Measurements from ENCODE around the gene SOD1. TPM values are rescaled to one million over a fixed set of nuclear protein-coding genes. Genes with fewer than 3 reads are reported as not detected.
"Not testable (repeated sequence)": the region's sequence is repeated elsewhere in the genome, so short reads cannot be mapped to it uniquely, and the experiment has no call there.

Gene SOD1
- total RNA-seq, 1 experiment from 2014 or later, result 275 TPM

- Histone ChIP-seq H3K9me3 (ENCODE audit: low read length) (no peaks in the 10 kb centered on the region), H3K9me2 (replicated peaks; ENCODE audit: insufficient read depth, low read length) (no peaks in the 10 kb centered on the region), H2AFZ (ENCODE audit: low read length) (no peak overlapping the region), H3K79me2 (ENCODE audit: low read length) (peaks cover 49% of the 10 kb centered on the region), H3K36me3 (ENCODE audit: insufficient read depth, low read length) (peaks cover 22% of the 10 kb centered on the region), H3K9ac (ENCODE audit: low read length) (peak overlapping the region; percentile 82), H3K4me1 (ENCODE audit: low read length) (peaks cover 51% of the 10 kb centered on the region), H3K27ac (ENCODE audit: low read length) (peak overlapping the region; percentile 71), H4K20me1 (ENCODE audit: insufficient read depth, low read depth, low read length) (peaks cover 33% of the 10 kb centered on the region), H3K4me2 (ENCODE audit: low read depth, low read length, poor library complexity, severe bottlenecking) (peak overlapping the region; percentile 96), H3K4me3 (ENCODE audit: low read length) (peak overlapping the region; percentile 97), H3K27me3 (ENCODE audit: low read length) (no peaks in the 10 kb centered on the region)
- DNase-seq, result peak; percentile 67
Measured at GRCh38 chr21:31660259-31660565, 719 bp downstream of the SOD1 start.

DNA sequence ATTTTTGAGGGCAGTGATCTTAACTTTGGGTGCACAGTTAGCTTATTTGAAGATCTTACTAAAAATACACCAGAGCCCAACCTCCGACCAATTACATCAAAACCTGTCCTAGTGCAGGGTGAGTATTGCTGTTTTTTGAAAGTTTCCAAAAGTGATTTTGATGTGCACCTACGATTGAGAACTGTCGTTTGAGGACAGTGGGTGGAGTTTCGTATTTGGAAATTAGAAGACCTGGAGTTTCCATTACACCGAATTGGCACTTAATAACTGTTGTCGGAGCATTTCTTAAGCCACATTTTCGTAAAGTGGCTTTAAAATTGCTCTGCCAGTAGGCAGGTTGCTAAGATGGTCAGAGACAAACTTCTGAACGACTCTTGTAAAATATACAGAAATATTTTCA, 1.1 kb downstream of the SOD1 start:
- Histone ChIP-seq H3K27ac (ENCODE audit: low read length) (peak overlapping the region; percentile 71), H3K4me3 (ENCODE audit: low read length) (peak overlapping the region; percentile 97), H3K4me1 (ENCODE audit: low read length) (peaks cover 55% of the 10 kb centered on the region), H3K27me3 (ENCODE audit: low read length) (no peaks in the 10 kb centered on the region), H3K9me3 (ENCODE audit: low read length) (no peaks in the 10 kb centered on the region), H4K20me1 (ENCODE audit: insufficient read depth, low read depth, low read length) (peaks cover 36% of the 10 kb centered on the region), H3K9ac (ENCODE audit: low read length) (peak overlapping the region; percentile 82), H2AFZ (ENCODE audit: low read length) (no peak overlapping the region), H3K36me3 (ENCODE audit: insufficient read depth, low read length) (peaks cover 25% of the 10 kb centered on the region), H3K4me2 (ENCODE audit: low read depth, low read length, poor library complexity, severe bottlenecking) (peak overlapping the region; percentile 96), H3K79me2 (ENCODE audit: low read length) (peaks cover 53% of the 10 kb centered on the region), H3K9me2 (replicated peaks; ENCODE audit: insufficient read depth, low read length) (no peaks in the 10 kb centered on the region)
- no peak for DNase-seq

DNA sequence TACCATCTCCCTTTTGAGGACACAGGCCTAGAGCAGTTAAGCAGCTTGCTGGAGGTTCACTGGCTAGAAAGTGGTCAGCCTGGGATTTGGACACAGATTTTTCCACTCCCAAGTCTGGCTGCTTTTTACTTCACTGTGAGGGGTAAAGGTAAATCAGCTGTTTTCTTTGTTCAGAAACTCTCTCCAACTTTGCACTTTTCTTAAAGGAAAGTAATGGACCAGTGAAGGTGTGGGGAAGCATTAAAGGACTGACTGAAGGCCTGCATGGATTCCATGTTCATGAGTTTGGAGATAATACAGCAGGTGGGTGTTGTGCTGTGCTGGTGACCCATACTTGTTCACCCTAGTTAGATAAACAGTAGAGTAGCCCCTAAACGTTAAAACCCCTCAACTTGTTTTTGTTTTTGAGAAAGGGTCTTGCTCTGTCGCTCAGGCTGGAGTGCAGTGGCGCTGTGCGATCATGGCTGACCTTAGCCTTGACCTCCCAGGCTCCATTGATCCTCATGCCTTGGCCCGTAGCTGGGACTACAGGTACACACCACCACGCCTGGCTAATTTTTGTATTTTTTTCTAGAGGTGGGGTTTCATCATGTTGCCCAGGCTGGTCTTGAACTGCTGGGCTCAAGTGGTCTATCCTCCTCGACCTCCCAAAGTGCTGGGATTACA, 4.2 kb downstream of the SOD1 start:
- peaks cover 38% of the 10 kb centered on the region for H4K20me1 ChIP-seq (ENCODE audit: insufficient read depth, low read depth, low read length)
- H3K9ac ChIP-seq (ENCODE audit: low read length), result no peak overlapping the region; the same call in 1 of the 2 replicates
- H3K9me2 ChIP-seq (replicated peaks; ENCODE audit: insufficient read depth, low read length), result no peaks in the 10 kb centered on the region
- H3K4me1 ChIP-seq (ENCODE audit: low read length), result peaks cover 80% of the 10 kb centered on the region
- H3K4me3 ChIP-seq (ENCODE audit: low read length), result no peak overlapping the region
- no peaks in the 10 kb centered on the region for H3K27me3 ChIP-seq (ENCODE audit: low read length)
- no peaks in the 10 kb centered on the region for H3K9me3 ChIP-seq (ENCODE audit: low read length)
- DNase-seq, result no peak
- peak overlapping the region; percentile 51 for H3K27ac ChIP-seq (ENCODE audit: low read length)
- H2AFZ ChIP-seq (ENCODE audit: low read length), result no peak overlapping the region
- peaks cover 51% of the 10 kb centered on the region for H3K36me3 ChIP-seq (ENCODE audit: insufficient read depth, low read length)
- peaks cover 57% of the 10 kb centered on the region for H3K79me2 ChIP-seq (ENCODE audit: low read length)
- H3K4me2 ChIP-seq (ENCODE audit: low read depth, low read length, poor library complexity, severe bottlenecking), result peak overlapping the region; percentile 24

- H3K4me2 ChIP-seq (ENCODE audit: low read depth, low read length, poor library complexity, severe bottlenecking), result peak overlapping the region; percentile 15
- no peak overlapping the region for H2AFZ ChIP-seq (ENCODE audit: low read length)
- no peak overlapping the region for H3K4me3 ChIP-seq (ENCODE audit: low read length)
- peaks cover 34% of the 10 kb centered on the region for H4K20me1 ChIP-seq (ENCODE audit: insufficient read depth, low read depth, low read length)
- H3K9me2 ChIP-seq (replicated peaks; ENCODE audit: insufficient read depth, low read length), result no peaks in the 10 kb centered on the region
- H3K9me3 ChIP-seq (ENCODE audit: low read length), result no peaks in the 10 kb centered on the region
- H3K79me2 ChIP-seq (ENCODE audit: low read length), result peaks cover 50% of the 10 kb centered on the region
- peak overlapping the region; percentile 38; the same call in 1 of the 2 replicates for H3K27ac ChIP-seq (ENCODE audit: low read length)
- no peak for DNase-seq
- no peaks in the 10 kb centered on the region for H3K27me3 ChIP-seq (ENCODE audit: low read length)
- peaks cover 62% of the 10 kb centered on the region for H3K36me3 ChIP-seq (ENCODE audit: insufficient read depth, low read length)
- no peak overlapping the region for H3K9ac ChIP-seq (ENCODE audit: low read length)
- peaks cover 84% of the 10 kb centered on the region for H3K4me1 ChIP-seq (ENCODE audit: low read length)
Measured at GRCh38 chr21:31665397-31665796, 5.9 kb downstream of the SOD1 start.

- peak overlapping the region; percentile 56 for H3K27ac ChIP-seq (ENCODE audit: low read length)
- not testable (repeated sequence) for H3K4me2 ChIP-seq (ENCODE audit: low read depth, low read length, poor library complexity, severe bottlenecking); H2AFZ ChIP-seq (ENCODE audit: low read length); H3K9me2 ChIP-seq (replicated peaks; ENCODE audit: insufficient read depth, low read length); H3K9ac ChIP-seq (ENCODE audit: low read length); H3K9me3 ChIP-seq (ENCODE audit: low read length); H3K27me3 ChIP-seq (ENCODE audit: low read length); H3K4me3 ChIP-seq (ENCODE audit: low read length); DNase-seq
- H3K36me3 ChIP-seq (ENCODE audit: insufficient read depth, low read length), result peaks cover 62% of the 10 kb centered on the region
- peaks cover 30% of the 10 kb centered on the region for H4K20me1 ChIP-seq (ENCODE audit: insufficient read depth, low read depth, low read length)
- H3K79me2 ChIP-seq (ENCODE audit: low read length), result peaks cover 45% of the 10 kb centered on the region
- H3K4me1 ChIP-seq (ENCODE audit: low read length), result peaks cover 81% of the 10 kb centered on the region
Measured at GRCh38 chr21:31665869-31666268, 6.4 kb downstream of the SOD1 start.

DNA sequence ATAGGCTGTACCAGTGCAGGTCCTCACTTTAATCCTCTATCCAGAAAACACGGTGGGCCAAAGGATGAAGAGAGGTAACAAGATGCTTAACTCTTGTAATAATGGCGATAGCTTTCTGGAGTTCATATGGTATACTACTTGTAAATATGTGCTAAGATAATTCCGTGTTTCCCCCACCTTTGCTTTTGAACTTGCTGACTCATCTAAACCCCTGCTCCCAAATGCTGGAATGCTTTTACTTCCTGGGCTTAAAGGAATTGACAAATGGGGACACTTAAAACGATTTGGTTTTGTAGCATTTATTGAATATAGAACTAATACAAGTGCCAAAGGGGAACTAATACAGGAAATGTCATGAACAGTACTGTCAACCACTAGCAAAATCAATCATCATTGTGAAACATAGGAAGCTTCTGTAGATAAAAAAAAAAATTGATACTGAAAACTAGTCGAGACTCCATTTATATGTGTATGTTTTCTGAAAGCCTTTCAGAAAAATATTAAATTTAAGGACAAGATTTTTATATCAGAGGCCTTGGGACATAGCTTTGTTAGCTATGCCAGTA, 7.0 kb downstream of the SOD1 start:
- Histone ChIP-seq H2AFZ (ENCODE audit: low read length) (no peak overlapping the region), H3K9ac (ENCODE audit: low read length) (no peak overlapping the region), H3K4me1 (ENCODE audit: low read length) (peaks cover 74% of the 10 kb centered on the region), H3K27ac (ENCODE audit: low read length) (peak overlapping the region; percentile 56), H3K4me2 (ENCODE audit: low read depth, low read length, poor library complexity, severe bottlenecking) (no peak overlapping the region), H4K20me1 (ENCODE audit: insufficient read depth, low read depth, low read length) (peaks cover 23% of the 10 kb centered on the region), H3K79me2 (ENCODE audit: low read length) (peaks cover 38% of the 10 kb centered on the region), H3K9me2 (replicated peaks; ENCODE audit: insufficient read depth, low read length) (no peaks in the 10 kb centered on the region), H3K4me3 (ENCODE audit: low read length) (no peak overlapping the region), H3K9me3 (ENCODE audit: low read length) (no peaks in the 10 kb centered on the region), H3K27me3 (ENCODE audit: low read length) (no peaks in the 10 kb centered on the region), H3K36me3 (ENCODE audit: insufficient read depth, low read length) (peaks cover 60% of the 10 kb centered on the region)
- DNase-seq, result no peak

GRCh38 chr21:31667132-31667531, 7.6 kb downstream of the SOD1 start:
- H3K79me2 ChIP-seq (ENCODE audit: low read length), result peaks cover 32% of the 10 kb centered on the region
- peaks cover 68% of the 10 kb centered on the region for H3K4me1 ChIP-seq (ENCODE audit: low read length)
- no peak overlapping the region for H3K4me2 ChIP-seq (ENCODE audit: low read depth, low read length, poor library complexity, severe bottlenecking)
- H4K20me1 ChIP-seq (ENCODE audit: insufficient read depth, low read depth, low read length), result peaks cover 17% of the 10 kb centered on the region
- H3K9me3 ChIP-seq (ENCODE audit: low read length), result no peaks in the 10 kb centered on the region
- no peak overlapping the region for H3K9ac ChIP-seq (ENCODE audit: low read length)
- H3K27ac ChIP-seq (ENCODE audit: low read length), result peak overlapping the region; percentile 56
- no peak overlapping the region for H3K4me3 ChIP-seq (ENCODE audit: low read length)
- no peak overlapping the region for H2AFZ ChIP-seq (ENCODE audit: low read length)
- no peak for DNase-seq
- peaks cover 54% of the 10 kb centered on the region for H3K36me3 ChIP-seq (ENCODE audit: insufficient read depth, low read length)
- H3K27me3 ChIP-seq (ENCODE audit: low read length), result no peaks in the 10 kb centered on the region
- H3K9me2 ChIP-seq (replicated peaks; ENCODE audit: insufficient read depth, low read length), result no peaks in the 10 kb centered on the region

DNA sequence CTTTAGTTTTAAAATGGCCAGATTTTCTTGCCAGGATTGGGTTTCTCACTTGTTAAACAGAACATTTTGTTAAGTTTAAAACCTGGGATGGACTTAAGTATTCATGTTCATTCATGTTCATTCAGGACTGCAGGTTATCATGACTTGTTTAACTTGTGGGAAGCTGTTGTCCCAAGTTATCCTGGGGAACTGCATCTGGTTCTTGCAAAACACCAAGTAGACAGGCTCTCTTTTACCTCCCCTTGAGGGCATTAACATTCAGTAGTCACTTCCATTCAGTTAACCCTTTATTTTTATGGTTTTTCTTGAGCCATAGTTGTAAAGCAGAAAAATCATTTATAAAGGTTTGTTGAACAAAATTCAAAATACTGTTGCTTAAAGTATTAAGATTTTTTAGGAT, 8.1 kb downstream of the SOD1 start:
- H3K4me3 ChIP-seq (ENCODE audit: low read length), result no peak overlapping the region
- H3K9ac ChIP-seq (ENCODE audit: low read length), result no peak overlapping the region
- H3K9me3 ChIP-seq (ENCODE audit: low read length), result no peaks in the 10 kb centered on the region
- H3K27ac ChIP-seq (ENCODE audit: low read length), result peak overlapping the region; percentile 56
- DNase-seq, result no peak
- peaks cover 14% of the 10 kb centered on the region for H4K20me1 ChIP-seq (ENCODE audit: insufficient read depth, low read depth, low read length)
- H3K4me1 ChIP-seq (ENCODE audit: low read length), result peaks cover 63% of the 10 kb centered on the region
- no peak overlapping the region for H3K4me2 ChIP-seq (ENCODE audit: low read depth, low read length, poor library complexity, severe bottlenecking)
- H3K79me2 ChIP-seq (ENCODE audit: low read length), result peaks cover 27% of the 10 kb centered on the region
- H2AFZ ChIP-seq (ENCODE audit: low read length), result no peak overlapping the region
- H3K36me3 ChIP-seq (ENCODE audit: insufficient read depth, low read length), result peaks cover 57% of the 10 kb centered on the region
- H3K27me3 ChIP-seq (ENCODE audit: low read length), result no peaks in the 10 kb centered on the region
- no peaks in the 10 kb centered on the region for H3K9me2 ChIP-seq (replicated peaks; ENCODE audit: insufficient read depth, low read length)
